Type B pancreatic cell (in vitro differentiated cells): ENCODE data around the gene GABARAP. TPM values are rescaled to one million over a fixed set of nuclear protein-coding genes. Genes with fewer than 3 reads are reported as not detected.

ENCODE experiments used
- DNase-seq: peaks from one replicate; pipeline ENCODE4 v3.0.0; 2021; ENCODE audit warnings: mixed read lengths; ENCODE audit not compliant: unreplicated experiment; ENCODE audit errors: extremely low spot score
- H3K27ac Mint-ChIP-seq: 2 replicates; pipeline ENCODE4 v1.8.0; 2021; ENCODE audit warnings: mild to moderate bottlenecking, mixed read lengths
- H3K27me3 Mint-ChIP-seq: 2 replicates; pipeline ENCODE4 v1.8.0; 2021; ENCODE audit warnings: mixed read lengths
- H3K36me3 Mint-ChIP-seq: 2 replicates; pipeline ENCODE4 v1.8.0; 2021; ENCODE audit warnings: mixed read lengths
- H3K4me1 Mint-ChIP-seq: one replicate; pipeline ENCODE4 v1.8.0; 2021; ENCODE audit warnings: mixed read lengths; ENCODE audit not compliant: unreplicated experiment
- H3K4me3 Mint-ChIP-seq: 2 replicates; pipeline ENCODE4 v1.8.0; 2021; ENCODE audit warnings: mild to moderate bottlenecking, mixed read lengths
- H3K9me3 Mint-ChIP-seq: 2 replicates; pipeline ENCODE4 v1.8.0; 2021; ENCODE audit warnings: mixed read lengths
- CTCF ChIP-seq: fragments of 200-600 bp; sonication (generic); conservative IDR thresholded peaks from 2 replicates; pipeline ENCODE4 v1.5.0; 2021; ENCODE audit warnings: antibody characterized with exemption, mild to moderate bottlenecking
- total RNA-seq: library from RNA; stranded (reverse); gene quantifications from 2 replicates; pipeline ENCODE4 v1.2.1, GENCODE V29; 2021; ENCODE audit warnings: low replicate concordance

Gene GABARAP
- total RNA-seq, 1 donor from 2014 or later, result 478 TPM

- DNase-seq, result no peak
- H3K27me3 Mint-ChIP-seq, result no peaks in the 10 kb centered on the region
- no peaks in the 10 kb centered on the region for H3K9me3 Mint-ChIP-seq
- peak overlapping the region; percentile 100 for H3K4me3 Mint-ChIP-seq
- no peak for TF ChIP-seq CTCF
- H3K36me3 Mint-ChIP-seq, result peaks cover 22% of the 10 kb centered on the region
- peaks cover 40% of the 10 kb centered on the region for H3K4me1 Mint-ChIP-seq
- H3K27ac Mint-ChIP-seq, result peak overlapping the region; percentile 95
Measured at GRCh38 chr17:7235693-7236665, 6.3 kb downstream of the GABARAP start.

GRCh38 chr17:7234083-7234951 is 7.9 kb downstream of the GABARAP start, which contains the start of gene DVL2:
TSS of gene DVL2 (minus strand) at chr17:7234517. CDS start at chr17:7234262, 255 bp downstream.
- TF ChIP-seq CTCF, result no peak
- Mint-ChIP-seq H3K36me3 (peaks cover 24% of the 10 kb centered on the region), H3K4me1 (peaks cover 31% of the 10 kb centered on the region), H3K9me3 (no peaks in the 10 kb centered on the region), H3K4me3 (peak within 1 kb of the TSS; percentile 100), H3K27me3 (no peaks in the 10 kb centered on the region), H3K27ac (peak within 1 kb of the TSS; percentile 95)
- peak; percentile 96 for DNase-seq

- Mint-ChIP-seq H3K36me3 (peaks cover 28% of the 10 kb centered on the region), H3K4me1 (peaks cover 31% of the 10 kb centered on the region), H3K4me3 (peak overlapping the region; percentile 100), H3K27ac (peak overlapping the region; percentile 95), H3K27me3 (no peaks in the 10 kb centered on the region), H3K9me3 (no peaks in the 10 kb centered on the region)
- TF ChIP-seq CTCF, result no peak
- DNase-seq, result no peak
Measured at GRCh38 chr17:7233701-7234082, 8.6 kb downstream of the GABARAP start.

- Mint-ChIP-seq H3K27me3 (no peaks in the 10 kb centered on the region), H3K27ac (no peak overlapping the region), H3K36me3 (peaks cover 31% of the 10 kb centered on the region), H3K4me3 (peak overlapping the region; percentile 50), H3K9me3 (no peaks in the 10 kb centered on the region), H3K4me1 (peaks cover 27% of the 10 kb centered on the region)
- DNase-seq, result no peak
- no peak for TF ChIP-seq CTCF
Measured at GRCh38 chr17:7232114-7232513, 10.1 kb downstream of the GABARAP start.

- DNase-seq, result no peak
- Mint-ChIP-seq H3K36me3 (peaks cover 21% of the 10 kb centered on the region), H3K4me1 (peaks cover 17% of the 10 kb centered on the region), H3K4me3 (no peak overlapping the region), H3K27me3 (no peaks in the 10 kb centered on the region), H3K9me3 (no peaks in the 10 kb centered on the region), H3K27ac (no peak overlapping the region)
- TF ChIP-seq CTCF, result no peak
Measured at GRCh38 chr17:7229504-7229903, 12.7 kb downstream of the GABARAP start.
